GM13977 (cell line): ENCODE measurements around the gene ATXN1.

ENCODE experiments used
- DNase-seq: peaks from one replicate; pipeline ENCODE4 v3.0.0; 2012; ENCODE audit warnings: low spot score
- in situ Hi-C: fragments of 300-500 bp; cut with MboI; formaldehyde crosslinking; loops from one replicate; pipeline ENCODE4 v1.12.0; 2022; ENCODE audit warnings: low sequenced_read_pairs, low pct_unique_long_range_greater_than_20kb, mixed read lengths, inconsistent platforms; ENCODE audit not compliant: unreplicated experiment
- TF ChIP-seq, protein P1 (sequence below): IDR thresholded peaks from 2 replicates; pipeline ENCODE4 v1.5.1; 2012; ENCODE audit warnings: mild to moderate bottlenecking, control low read depth; ENCODE audit not compliant: insufficient read depth; ENCODE audit errors: extremely low read depth, missing control alignments

ATXN1 gene

DNA sequence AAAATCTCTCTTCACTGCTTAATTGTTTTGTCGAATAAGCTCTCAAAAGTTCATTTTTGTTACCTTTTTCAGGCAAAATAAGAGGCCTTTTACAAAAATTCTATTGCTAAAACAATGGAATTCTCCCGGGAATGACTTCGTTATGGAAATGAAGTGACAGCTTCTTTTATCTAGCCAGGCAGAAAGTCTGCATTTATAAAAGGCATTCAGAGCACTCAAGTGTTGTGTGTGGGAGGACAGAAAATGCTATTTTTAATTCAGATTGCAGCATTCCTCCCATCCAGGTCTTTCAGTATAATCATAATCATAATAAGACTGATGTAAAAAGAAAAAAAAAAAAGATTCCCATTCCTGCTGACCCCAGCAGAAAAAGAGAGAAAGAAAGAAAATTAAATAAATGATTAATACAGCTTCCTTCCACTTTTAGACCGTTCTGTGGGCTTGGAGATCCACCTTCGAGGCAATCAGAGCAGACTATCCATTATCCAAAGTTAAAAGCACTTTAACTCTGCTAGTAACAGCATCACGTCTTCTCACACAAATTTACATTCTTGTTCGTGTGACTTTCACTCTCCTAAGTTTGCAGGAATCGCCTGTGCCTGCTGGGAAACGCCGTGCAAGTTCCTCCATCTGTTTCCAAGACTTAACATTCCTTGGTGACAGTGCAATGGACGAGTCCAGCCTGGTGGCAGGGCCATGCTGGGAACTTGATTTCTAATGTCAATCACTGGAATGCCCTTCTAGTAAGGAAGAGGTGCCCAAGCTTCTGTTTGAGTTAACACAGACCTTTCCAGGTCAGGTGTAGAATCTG is 264.1 kb downstream of the ATXN1 start:
- no peak for DNase-seq
- TF ChIP-seq, protein P1, sequence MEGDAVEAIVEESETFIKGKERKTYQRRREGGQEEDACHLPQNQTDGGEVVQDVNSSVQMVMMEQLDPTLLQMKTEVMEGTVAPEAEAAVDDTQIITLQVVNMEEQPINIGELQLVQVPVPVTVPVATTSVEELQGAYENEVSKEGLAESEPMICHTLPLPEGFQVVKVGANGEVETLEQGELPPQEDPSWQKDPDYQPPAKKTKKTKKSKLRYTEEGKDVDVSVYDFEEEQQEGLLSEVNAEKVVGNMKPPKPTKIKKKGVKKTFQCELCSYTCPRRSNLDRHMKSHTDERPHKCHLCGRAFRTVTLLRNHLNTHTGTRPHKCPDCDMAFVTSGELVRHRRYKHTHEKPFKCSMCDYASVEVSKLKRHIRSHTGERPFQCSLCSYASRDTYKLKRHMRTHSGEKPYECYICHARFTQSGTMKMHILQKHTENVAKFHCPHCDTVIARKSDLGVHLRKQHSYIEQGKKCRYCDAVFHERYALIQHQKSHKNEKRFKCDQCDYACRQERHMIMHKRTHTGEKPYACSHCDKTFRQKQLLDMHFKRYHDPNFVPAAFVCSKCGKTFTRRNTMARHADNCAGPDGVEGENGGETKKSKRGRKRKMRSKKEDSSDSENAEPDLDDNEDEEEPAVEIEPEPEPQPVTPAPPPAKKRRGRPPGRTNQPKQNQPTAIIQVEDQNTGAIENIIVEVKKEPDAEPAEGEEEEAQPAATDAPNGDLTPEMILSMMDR, result no peak
- in situ Hi-C loops, result no loop called here

- in situ Hi-C loops, result no loop called here
- no peak for DNase-seq
- TF ChIP-seq, protein P1, result no peak
Observed at GRCh38 chr6:16496210-16496609, 265.1 kb downstream of the ATXN1 start.

DNA sequence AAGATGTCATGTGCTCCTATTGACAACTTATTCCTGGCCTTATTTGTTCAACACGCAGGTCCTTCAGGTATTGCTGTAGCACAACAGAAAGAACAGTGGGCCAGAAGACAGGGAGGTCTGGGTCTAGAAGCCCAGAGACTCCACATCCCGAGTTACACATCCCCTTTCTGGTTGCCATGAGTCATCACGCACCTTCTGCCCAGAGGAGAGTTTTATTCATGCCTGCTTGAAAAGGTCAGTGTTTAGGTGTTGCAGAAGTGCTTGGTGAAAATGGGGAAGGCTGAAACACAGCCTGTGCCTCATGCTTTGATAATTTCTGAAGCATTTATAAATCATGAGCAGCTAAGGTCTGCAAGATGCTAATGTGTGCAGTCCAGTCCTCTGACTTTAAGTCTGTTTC is 266.5 kb downstream of the ATXN1 start:
- TF ChIP-seq, protein P1, result no peak
- in situ Hi-C loops, result no loop called here
- DNase-seq, result no peak

GRCh38 chr6:16493802-16494201 is 267.5 kb downstream of the ATXN1 start:
- TF ChIP-seq, protein P1, result no peak
- no peak for DNase-seq
- in situ Hi-C loops, result no loop called here

- TF ChIP-seq, protein P1, result no peak
- DNase-seq, result no peak
- in situ Hi-C loops, result no loop called here
Observed at GRCh38 chr6:16493112-16493511, 268.1 kb downstream of the ATXN1 start.

DNA sequence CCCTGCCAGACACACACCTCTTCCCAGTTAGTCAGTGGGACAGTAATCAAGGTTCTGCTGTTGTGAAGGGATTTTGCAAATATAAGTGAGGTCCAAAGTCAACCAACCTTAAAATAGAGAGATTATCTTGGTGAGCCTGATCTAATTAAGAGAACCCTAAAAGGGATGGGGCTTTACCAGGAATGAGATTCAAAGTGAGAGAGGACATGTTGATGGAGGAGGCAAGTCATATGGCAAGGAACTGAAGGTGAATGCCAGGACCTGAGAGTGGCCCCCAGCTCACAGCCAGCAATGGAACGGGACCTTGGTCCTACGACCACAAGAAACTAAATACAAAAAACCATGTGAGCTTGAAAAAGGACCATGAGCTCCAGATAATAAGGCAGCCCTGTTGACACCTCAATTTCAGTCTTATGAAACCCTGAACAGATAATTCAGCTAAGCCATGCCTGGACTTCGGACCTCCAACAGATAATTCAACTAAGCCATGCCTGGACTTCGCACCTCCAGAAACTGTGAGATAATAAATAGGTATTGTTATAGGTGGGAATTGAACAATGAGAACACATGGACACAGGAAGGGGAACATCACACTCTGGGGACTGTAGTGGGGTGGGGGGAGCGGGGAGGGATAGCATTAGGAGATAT is 269.5 kb downstream of the ATXN1 start:
- in situ Hi-C loops, result no loop called here
- TF ChIP-seq, protein P1, result no peak
- no peak for DNase-seq
